IMR-90 (cell line): ENCODE data around the gene TFEB.

ENCODE experiments used
- BHLHE40 ChIP-seq: fragments of 150-350 bp; IDR thresholded peaks from 2 replicates; pipeline ENCODE4 v1.6.1; 2016; ENCODE audit warnings: mild to moderate bottlenecking, low read depth, low read length
- FOS ChIP-seq: fragments of 150-350 bp; IDR thresholded peaks from 2 replicates; pipeline ENCODE4 v1.6.1; 2016; ENCODE audit warnings: low read depth, low read length
- MAZ ChIP-seq: IDR thresholded peaks from 2 replicates; pipeline ENCODE4 v1.6.1; 2012; ENCODE audit warnings: low read depth, mild to moderate bottlenecking, low read length, improper control_type of control experiment, moderate library complexity, borderline replicate concordance
- MXI1 ChIP-seq: IDR thresholded peaks from 2 replicates; pipeline ENCODE4 v1.6.1; 2012; ENCODE audit warnings: low read depth, mild to moderate bottlenecking, low read length, moderate library complexity, borderline replicate concordance
- POLR2A ChIP-seq: IDR thresholded peaks from 2 replicates; pipeline ENCODE4 v1.6.1; 2012; ENCODE audit warnings: mild to moderate bottlenecking, low read depth, low read length
- RAD21 ChIP-seq: IDR thresholded peaks from 2 replicates; pipeline ENCODE4 v1.6.1; 2012; ENCODE audit warnings: low read length, improper control_type of control experiment
- RCOR1 ChIP-seq: IDR thresholded peaks from 2 replicates; pipeline ENCODE4 v1.6.1; 2012; ENCODE audit warnings: mild to moderate bottlenecking, low read length, improper control_type of control experiment; ENCODE audit not compliant: insufficient replicate concordance
- RFX5 ChIP-seq: IDR thresholded peaks from 2 replicates; pipeline ENCODE4 v1.8.0; 2012; ENCODE audit warnings: low read depth, mild to moderate bottlenecking, low read length, moderate library complexity
- SMC3 ChIP-seq: fragments of 150-350 bp; IDR thresholded peaks from 2 replicates; pipeline ENCODE4 v1.6.1; 2016; ENCODE audit warnings: low read depth, mild to moderate bottlenecking, antibody characterized with exemption, low read length, moderate library complexity
- TF ChIP-seq, protein P1 (sequence below): conservative IDR thresholded peaks from 2 replicates; pipeline ENCODE4 v1.5.1; 2012; ENCODE audit warnings: mild to moderate bottlenecking, low read depth, low read length, improper control_type of control experiment
- TF ChIP-seq, protein P2 (sequence below): fragments of 150-350 bp; IDR thresholded peaks from 2 replicates; pipeline ENCODE4 v1.6.1; 2017; ENCODE audit warnings: mild to moderate bottlenecking, antibody characterized with exemption, low read length, low read depth
- TF ChIP-seq, protein P3 (sequence below): fragments of 150-350 bp; IDR thresholded peaks from 2 replicates; pipeline ENCODE4 v1.6.1; 2016; ENCODE audit warnings: low read depth, mild to moderate bottlenecking, low read length, moderate library complexity, borderline replicate concordance

DNA sequence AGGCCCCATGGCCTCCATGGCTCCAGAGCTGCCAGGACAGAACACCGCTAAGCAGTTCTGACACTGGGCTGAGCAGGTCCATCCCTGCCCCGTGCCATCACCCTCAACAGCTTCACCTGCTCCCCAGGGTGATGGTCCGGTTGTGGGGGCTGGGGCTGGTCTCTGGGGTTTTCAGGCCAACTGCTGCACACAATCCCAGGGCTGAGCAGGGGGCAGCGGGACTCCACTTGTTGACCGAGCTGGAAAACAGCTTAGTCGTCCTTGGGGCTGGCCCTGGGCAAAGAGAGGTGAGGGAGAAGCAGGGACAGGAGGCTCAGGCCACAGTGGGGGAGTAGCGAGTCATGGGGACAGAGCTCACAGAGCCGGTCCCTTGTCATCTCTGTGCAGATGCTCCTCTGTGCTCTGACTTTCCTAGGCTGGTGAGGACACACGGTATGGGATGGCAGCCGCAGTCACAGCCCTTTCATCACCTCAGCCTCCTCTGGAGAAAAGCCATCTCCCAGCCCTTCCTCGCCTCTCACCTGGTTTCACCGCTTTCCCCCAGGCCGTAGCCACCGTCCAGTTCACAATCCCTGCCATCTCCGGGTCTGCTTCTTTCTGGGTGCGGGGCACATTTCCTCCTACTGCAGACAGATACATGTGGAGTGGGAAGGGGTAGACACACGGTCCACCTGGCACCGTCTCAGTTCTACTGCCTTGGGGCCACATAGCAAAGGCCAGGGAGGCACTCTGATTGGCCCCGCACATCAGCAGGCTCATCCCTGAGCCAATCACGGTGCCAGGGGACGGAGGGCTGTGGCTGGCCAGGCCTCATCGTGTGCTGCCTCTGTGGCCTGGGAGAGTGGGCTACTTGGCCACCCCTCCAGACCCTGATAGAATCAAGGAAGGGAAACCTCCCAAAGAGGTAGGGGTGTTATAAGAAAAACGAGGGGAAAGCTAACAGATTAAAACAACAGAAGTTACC lies 78.0 kb downstream of the TFEB start:
- TF ChIP-seq, protein P1, sequence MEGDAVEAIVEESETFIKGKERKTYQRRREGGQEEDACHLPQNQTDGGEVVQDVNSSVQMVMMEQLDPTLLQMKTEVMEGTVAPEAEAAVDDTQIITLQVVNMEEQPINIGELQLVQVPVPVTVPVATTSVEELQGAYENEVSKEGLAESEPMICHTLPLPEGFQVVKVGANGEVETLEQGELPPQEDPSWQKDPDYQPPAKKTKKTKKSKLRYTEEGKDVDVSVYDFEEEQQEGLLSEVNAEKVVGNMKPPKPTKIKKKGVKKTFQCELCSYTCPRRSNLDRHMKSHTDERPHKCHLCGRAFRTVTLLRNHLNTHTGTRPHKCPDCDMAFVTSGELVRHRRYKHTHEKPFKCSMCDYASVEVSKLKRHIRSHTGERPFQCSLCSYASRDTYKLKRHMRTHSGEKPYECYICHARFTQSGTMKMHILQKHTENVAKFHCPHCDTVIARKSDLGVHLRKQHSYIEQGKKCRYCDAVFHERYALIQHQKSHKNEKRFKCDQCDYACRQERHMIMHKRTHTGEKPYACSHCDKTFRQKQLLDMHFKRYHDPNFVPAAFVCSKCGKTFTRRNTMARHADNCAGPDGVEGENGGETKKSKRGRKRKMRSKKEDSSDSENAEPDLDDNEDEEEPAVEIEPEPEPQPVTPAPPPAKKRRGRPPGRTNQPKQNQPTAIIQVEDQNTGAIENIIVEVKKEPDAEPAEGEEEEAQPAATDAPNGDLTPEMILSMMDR: no peak
- TF ChIP-seq RCOR1 (no peak), POLR2A (no peak), MAZ (no peak), MXI1 (no peak), RFX5 (no peak), FOS (no peak), RAD21 (no peak), SMC3 (no peak), BHLHE40 (no peak)
- TF ChIP-seq, protein P2, sequence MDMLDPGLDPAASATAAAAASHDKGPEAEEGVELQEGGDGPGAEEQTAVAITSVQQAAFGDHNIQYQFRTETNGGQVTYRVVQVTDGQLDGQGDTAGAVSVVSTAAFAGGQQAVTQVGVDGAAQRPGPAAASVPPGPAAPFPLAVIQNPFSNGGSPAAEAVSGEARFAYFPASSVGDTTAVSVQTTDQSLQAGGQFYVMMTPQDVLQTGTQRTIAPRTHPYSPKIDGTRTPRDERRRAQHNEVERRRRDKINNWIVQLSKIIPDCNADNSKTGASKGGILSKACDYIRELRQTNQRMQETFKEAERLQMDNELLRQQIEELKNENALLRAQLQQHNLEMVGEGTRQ: no peak
- TF ChIP-seq, protein P3, sequence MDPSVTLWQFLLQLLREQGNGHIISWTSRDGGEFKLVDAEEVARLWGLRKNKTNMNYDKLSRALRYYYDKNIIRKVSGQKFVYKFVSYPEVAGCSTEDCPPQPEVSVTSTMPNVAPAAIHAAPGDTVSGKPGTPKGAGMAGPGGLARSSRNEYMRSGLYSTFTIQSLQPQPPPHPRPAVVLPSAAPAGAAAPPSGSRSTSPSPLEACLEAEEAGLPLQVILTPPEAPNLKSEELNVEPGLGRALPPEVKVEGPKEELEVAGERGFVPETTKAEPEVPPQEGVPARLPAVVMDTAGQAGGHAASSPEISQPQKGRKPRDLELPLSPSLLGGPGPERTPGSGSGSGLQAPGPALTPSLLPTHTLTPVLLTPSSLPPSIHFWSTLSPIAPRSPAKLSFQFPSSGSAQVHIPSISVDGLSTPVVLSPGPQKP: no peak
